Measurements from ENCODE around the gene KATNAL2.

DNA sequence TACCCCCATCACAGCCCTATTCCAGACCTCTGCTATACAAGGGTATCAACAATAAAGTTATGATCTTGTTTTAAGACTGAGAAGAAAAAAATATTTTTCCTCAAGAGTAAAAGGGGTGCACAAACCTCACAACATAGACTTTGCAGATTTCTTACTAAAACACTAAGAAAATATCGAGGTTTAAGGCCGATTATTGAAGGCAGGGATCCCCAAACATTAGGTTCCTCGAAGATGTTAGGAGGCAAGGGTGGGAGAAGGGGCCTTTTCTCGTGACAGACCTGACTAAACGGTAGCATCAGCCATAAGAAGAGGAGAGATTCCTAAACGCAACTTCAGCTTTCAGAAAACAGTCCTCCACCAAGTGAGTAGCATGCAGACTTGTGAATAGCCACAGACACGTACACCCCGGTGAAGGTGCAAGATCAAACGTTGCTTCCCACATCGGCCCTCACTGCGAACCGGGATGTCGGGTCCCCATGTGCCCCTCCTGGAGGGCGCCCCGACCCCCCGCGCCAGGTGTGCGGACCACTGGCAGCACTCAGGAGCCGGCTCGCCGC lies 773 bp upstream of the KATNAL2 start:
- TF ChIP-seq POLR2A (IDR thresholded peaks at IDR 0.05; ENCODE audit: low read depth, low read length): no peak
- no peak for TF ChIP-seq POLR2AphosphoS5 (IDR thresholded peaks at IDR 0.05; ENCODE audit: low read depth, low read length)
- TF ChIP-seq TAF1 (IDR thresholded peaks at IDR 0.05; ENCODE audit: low read depth, low read length): no peak
- TF ChIP-seq PAX5 (IDR thresholded peaks at IDR 0.05; ENCODE audit: insufficient read depth, low read length, severe bottlenecking): no peak
- TF ChIP-seq SPI1 (IDR thresholded peaks at IDR 0.05; ENCODE audit: low read depth, low read length): no peak
